Stimulated activated CD4-positive, alpha-beta T cell treated with anti-CD3 and anti-CD28 coated beads, TNF-alpha, amount 100 ng/mL, for 48 hours (primary cell): ENCODE results near the gene ERC1.
"Not testable (repeated sequence)": the region's sequence is repeated elsewhere in the genome, so short reads cannot be mapped to it uniquely, and the experiment has no call there.

Experiments used
- DNase-seq, 3 donors: peaks; one replicate each; pipeline ENCODE4 v3.0.0-alpha.2; 2020; ENCODE audit warnings: low read depth in 3 of 3

The ERC1 gene

GRCh38 chr12:1022032-1022970, 31.3 kb downstream of the ERC1 start:
- no peak for DNase-seq

- no peak for DNase-seq
These were observed 39.8 kb downstream of the ERC1 start for GRCh38 chr12:1030779-1031178.

- DNase-seq = no peak
These were observed 43.2 kb downstream of the ERC1 start for GRCh38 chr12:1034243-1034642.

- DNase-seq = no peak
These were observed 43.9 kb downstream of the ERC1 start for GRCh38 chr12:1034751-1035457.

- no peak for DNase-seq
These were observed 50.5 kb downstream of the ERC1 start for GRCh38 chr12:1041478-1041877.

- no peak for DNase-seq
These were observed 53.2 kb downstream of the ERC1 start for GRCh38 chr12:1044199-1044598.

GRCh38 chr12:1044696-1045095, 53.7 kb downstream of the ERC1 start:
- no peak for DNase-seq

GRCh38 chr12:1046727-1047126, 55.7 kb downstream of the ERC1 start:
- DNase-seq = no peak

- DNase-seq = no peak
These were observed 57.1 kb downstream of the ERC1 start for GRCh38 chr12:1047898-1048660.

- DNase-seq = no peak
These were observed 59.2 kb downstream of the ERC1 start for GRCh38 chr12:1050059-1050707.

GRCh38 chr12:1051672-1052071, 60.6 kb downstream of the ERC1 start:
- DNase-seq = not testable (repeated sequence)

GRCh38 chr12:1053690-1054089, 62.7 kb downstream of the ERC1 start:
- DNase-seq = no peak

GRCh38 chr12:1054117-1054870, 63.3 kb downstream of the ERC1 start:
- no peak for DNase-seq

GRCh38 chr12:1056390-1056789, 65.4 kb downstream of the ERC1 start:
- no peak for DNase-seq

GRCh38 chr12:1058423-1058822, 67.4 kb downstream of the ERC1 start:
- DNase-seq = no peak

- no peak for DNase-seq
These were observed 68.1 kb downstream of the ERC1 start for GRCh38 chr12:1059162-1059561.

GRCh38 chr12:1063852-1064251, 72.8 kb downstream of the ERC1 start:
- DNase-seq = no peak

- no peak for DNase-seq
These were observed 73.3 kb downstream of the ERC1 start for GRCh38 chr12:1064317-1064716.

GRCh38 chr12:1065629-1066028, 74.6 kb downstream of the ERC1 start:
- DNase-seq = no peak

GRCh38 chr12:1069846-1070245, 78.8 kb downstream of the ERC1 start:
- DNase-seq = no peak

- DNase-seq = no peak
These were observed 80.2 kb downstream of the ERC1 start for GRCh38 chr12:1071182-1071581.
